Stomach (tissue), 9 donors: ENCODE measurements around the gene SLC35B2. TPM values are rescaled to one million over a fixed set of nuclear protein-coding genes. Genes with fewer than 3 reads are reported as not detected.

Source experiments
- DNase-seq, 2 donors: peaks; one replicate each; pipeline versions ENCODE4 v3.0.0 to v3.0.0-alpha.2; 2013 to 2019
- H3K27ac ChIP-seq, 5 donors: fragments of 200-600 bp in 4 of 5; sonication (generic) in 4 of 5; one replicate each; pipeline ENCODE4 v1.5.1; 2013 to 2019; ENCODE audit warnings: mild to moderate bottlenecking in 1 of 5, moderate library complexity in 1 of 5
- H3K27me3 ChIP-seq, 3 donors: fragments of 200-600 bp; sonication (generic); one replicate each; pipeline ENCODE4 v1.5.1; 2017 to 2019; ENCODE audit warnings: mixed run types in 1 of 3
- H3K36me3 ChIP-seq, 4 donors: fragments of 200-600 bp; sonication (generic); 1 replicate in 3 of 4; 2 replicates in 1 of 4; pipeline ENCODE4 v1.5.1; 2016 to 2019
- H3K4me1 ChIP-seq, 4 donors: fragments of 200-600 bp; sonication (generic); one replicate each; pipeline ENCODE4 v1.5.1; 2016 to 2019
- H3K4me3 ChIP-seq, 4 donors: fragments of 200-600 bp; sonication (generic) in 3 of 4; one replicate each; pipeline ENCODE4 v1.5.1; 2016 to 2019; ENCODE audit warnings: mild to moderate bottlenecking in 1 of 4
- H3K9me3 ChIP-seq, 4 donors: fragments of 200-600 bp; sonication (generic); one replicate each; pipeline ENCODE4 v1.5.1; 2016 to 2019
- CTCF ChIP-seq, 7 experiments: fragments of 450-650 bp in 4 of 7; fragments of 200-600 bp in 3 of 7; sonication (generic) in 3 of 7; IDR thresholded peaks; one replicate each; pipeline ENCODE4 v1.5.1; 2016 to 2019; ENCODE audit warnings: antibody characterized with exemption in 7 of 7, control low read depth in 2 of 7, mild to moderate bottlenecking in 1 of 7
- EP300 ChIP-seq: sonication (generic); formaldehyde crosslinking; IDR thresholded peaks from one replicate; pipeline ENCODE4 v1.6.1; 2017; ENCODE audit warnings: antibody characterized with exemption
- POLR2A ChIP-seq, 4 donors: fragments of 450-650 bp; IDR thresholded peaks; one replicate each; pipeline ENCODE4 v1.6.1; 2016; ENCODE audit warnings: antibody characterized with exemption in 4 of 4, control low read depth in 2 of 4, mild to moderate bottlenecking in 1 of 4, moderate library complexity in 1 of 4
- POLR2AphosphoS5 ChIP-seq, 3 donors: sonication (generic); formaldehyde crosslinking; IDR thresholded peaks; one replicate each; pipeline ENCODE4 v1.6.1; 2016; ENCODE audit warnings: antibody characterized with exemption in 3 of 3
- WGBS, 5 donors: extraction: QIAGEN DNeasy Blood & Tissue Kit in 3 of 5; methylation state at CpG; one replicate each; pipeline versions ENCODE4 v1.1.5 to v1.1.7; 2013 to 2018; 5-methylcytosine and 5-hydroxymethylcytosine counted together
- intact Hi-C: fragments of 100-400 bp; cut with DNase I; formaldehyde crosslinking; loops from one replicate; pipeline ENCODE4 v1.15.1; 2023; ENCODE audit warnings: low total_unique reads
- polyA plus RNA-seq, 3 donors: library from polyadenylated mRNA; stranded (reverse); fragments of 200-250 nt; gene quantifications; one replicate each; pipeline ENCODE4 v1.2.3, GENCODE V29; 2013
- total RNA-seq, 5 donors: library from RNA; depleted of rRNA; stranded (reverse); fragments of >200 nt; gene quantifications; one replicate each; pipeline versions ENCODE4 v1.1.0 to v1.2.3, GENCODE V29; 2014 to 2016
- donor health status: healthy with polysubstance abuse.
- donor health status: Bipolar disorder and iron deficiency.
- donor health status: healthy.

SLC35B2 gene
- total and polyA plus RNA-seq, 8 donors, result 1.4 to 60.1 (median 16.9) TPM

GRCh38 chr6:44265007-44265721 is 7.8 kb upstream of the SLC35B2 start, which contains the start of gene NFKBIE:
NFKBIE (minus strand) TSS chr6:44265551; CDS start chr6:44265346, 205 bp downstream.
- Histone ChIP-seq H3K9me3 (no peaks in the 10 kb centered on the region), H3K36me3 (peaks cover 2 to 19% (median 9%) of the 10 kb centered on the region in 4 donors), H3K27ac (peak within 1 kb of the TSS; percentile 73 to 90 (median 87)), H3K4me1 (peaks cover 36 to 45% (median 39%) of the 10 kb centered on the region in 4 donors), H3K4me3 (peak within 1 kb of the TSS; percentile 63 to 87 (median 76)), H3K27me3 (peaks cover under 1 to 24% (median 17%) of the 10 kb centered on the region in 3 donors)
- WGBS, 5 donors, result 0 to 2% (median 0%) methylated on average over 18 to 72 of the region's 72 CpGs
- DNase-seq, result peak; percentile 97
- intact Hi-C loops, result no loop called here
- TF ChIP-seq POLR2A (IDR thresholded peaks at IDR 0.05) (no peak), EP300 (no peak), CTCF (IDR thresholded peaks at IDR 0.05) (peak in 1 of 7 experiments; percentile 19), POLR2AphosphoS5 (IDR thresholded peaks at IDR 0.05) (peak; percentile 52 to 91 (median 88))

GRCh38 chr6:44264154-44265006 is 7.1 kb upstream of the SLC35B2 start:
- H3K36me3 ChIP-seq, result peaks cover 10 to 27% (median 16%) of the 10 kb centered on the region in 4 donors
- H3K4me1 ChIP-seq, result peaks cover 35 to 40% (median 36%) of the 10 kb centered on the region in 4 donors
- intact Hi-C loops, result no loop called here
- no peaks in the 10 kb centered on the region for H3K9me3 ChIP-seq
- peak overlapping the region; percentile 73 to 90 (median 87) for H3K27ac ChIP-seq
- peak overlapping the region; percentile 63 to 87 (median 76) for H3K4me3 ChIP-seq
- TF ChIP-seq POLR2AphosphoS5 (IDR thresholded peaks at IDR 0.05) (no peak), CTCF (IDR thresholded peaks at IDR 0.05) (no peak), POLR2A (IDR thresholded peaks at IDR 0.05) (no peak), EP300 (no peak)
- peak; percentile 56 to 59 for DNase-seq
- H3K27me3 ChIP-seq, result peaks cover 0 to 16% (median 11%) of the 10 kb centered on the region in 3 donors
- WGBS, 5 donors, result 2 to 9% (median 5%) methylated on average over 13 of the region's 13 CpGs

GRCh38 chr6:44263354-44264100 is 6.2 kb upstream of the SLC35B2 start:
- H3K4me3 ChIP-seq, result peak overlapping the region; percentile 63 to 87 (median 76)
- peaks cover 0 to 7% (median 5%) of the 10 kb centered on the region in 3 donors for H3K27me3 ChIP-seq
- peaks cover 35 to 40% (median 36%) of the 10 kb centered on the region in 4 donors for H3K4me1 ChIP-seq
- intact Hi-C loops, result no loop called here
- H3K9me3 ChIP-seq, result no peaks in the 10 kb centered on the region
- 21 to 37% (median 25%) methylated on average over 9 of the region's 9 CpGs for WGBS, 5 donors
- H3K27ac ChIP-seq, result peak overlapping the region in 4 of 5 donors; percentile 80 to 90 (median 88)
- peak in 1 of 2 donors; percentile 77 for DNase-seq
- peaks cover 13 to 36% (median 24%) of the 10 kb centered on the region in 4 donors for H3K36me3 ChIP-seq
- TF ChIP-seq EP300 (no peak), CTCF (IDR thresholded peaks at IDR 0.05) (no peak), POLR2AphosphoS5 (IDR thresholded peaks at IDR 0.05) (no peak), POLR2A (IDR thresholded peaks at IDR 0.05) (no peak)
